MCF 10A (cell line): ENCODE data around the gene TMEM51. TPM values are rescaled to one million over a fixed set of nuclear protein-coding genes. Genes with fewer than 3 reads are reported as not detected.

ENCODE experiments used
- BruUV-seq: library from RNA; stranded (reverse); fragments of 400-500 nt; replicated peaks from 2 replicates; lab custom pipeline; 2021; lab: Mats Ljungman, UMichigan
- CTCF ChIA-PET: fragments of 300-600 bp; sonication (Branson Sonifier 250); formaldehyde crosslinking; extraction: SDS; loops from one replicate; lab custom pipeline; 2021; ENCODE audit warnings: antibody characterized with exemption, inconsistent platforms; lab: Yijun Ruan, JAX
- POLR2A ChIA-PET: fragments of 300-600, 350-650 bp; sonication (Branson Sonifier 250); formaldehyde crosslinking; extraction: SDS; loops from one replicate; lab custom pipeline; 2020; ENCODE audit warnings: antibody characterized with exemption, inconsistent platforms; lab: Yijun Ruan, JAX
- DNase-seq: peaks from one replicate; pipeline ENCODE4 v3.0.0-alpha.2; 2018; ENCODE audit not compliant: unreplicated experiment
- H3K27ac Mint-ChIP-seq: one replicate; pipeline ENCODE4 v1.8.0; 2022; ENCODE audit warnings: mild to moderate bottlenecking, low read depth, mixed read lengths; ENCODE audit not compliant: unreplicated experiment
- H3K27me3 Mint-ChIP-seq: one replicate; pipeline ENCODE4 v1.8.0; 2022; ENCODE audit warnings: mixed read lengths; ENCODE audit not compliant: insufficient read depth, unreplicated experiment
- H3K36me3 Mint-ChIP-seq: one replicate; pipeline ENCODE4 v1.8.0; 2022; ENCODE audit warnings: mild to moderate bottlenecking, moderate library complexity, mixed read lengths; ENCODE audit not compliant: insufficient read depth, unreplicated experiment
- H3K4me1 Mint-ChIP-seq: one replicate; pipeline ENCODE4 v1.8.0; 2022; ENCODE audit warnings: mixed read lengths; ENCODE audit not compliant: insufficient read depth, unreplicated experiment
- H3K4me3 Mint-ChIP-seq: one replicate; pipeline ENCODE4 v1.8.0; 2022; ENCODE audit warnings: mild to moderate bottlenecking, moderate library complexity, mixed read lengths; ENCODE audit not compliant: unreplicated experiment
- H3K9me3 Mint-ChIP-seq: one replicate; pipeline ENCODE4 v1.8.0; 2022; ENCODE audit warnings: mixed read lengths; ENCODE audit not compliant: unreplicated experiment
- intact Hi-C: fragments of 100-400 bp; cut with micrococcal nuclease; formaldehyde crosslinking; loops from 2 replicates; pipeline ENCODE4 v1.14.1; 2022
- total RNA-seq: library from RNA; stranded (reverse); gene quantifications from 2 replicates; pipeline ENCODE4 v1.2.3, GENCODE V29; 2022
- TF ChIP-seq, protein P1 (sequence below): fragments of 200-600 bp; IDR thresholded peaks from one replicate; pipeline ENCODE4 v1.8.0; 2022; ENCODE audit warnings: antibody characterized with exemption, mild to moderate bottlenecking; ENCODE audit not compliant: unreplicated experiment

The TMEM51 gene
- total RNA-seq, 1 experiment from 2014 or later: 6.4 TPM

DNA sequence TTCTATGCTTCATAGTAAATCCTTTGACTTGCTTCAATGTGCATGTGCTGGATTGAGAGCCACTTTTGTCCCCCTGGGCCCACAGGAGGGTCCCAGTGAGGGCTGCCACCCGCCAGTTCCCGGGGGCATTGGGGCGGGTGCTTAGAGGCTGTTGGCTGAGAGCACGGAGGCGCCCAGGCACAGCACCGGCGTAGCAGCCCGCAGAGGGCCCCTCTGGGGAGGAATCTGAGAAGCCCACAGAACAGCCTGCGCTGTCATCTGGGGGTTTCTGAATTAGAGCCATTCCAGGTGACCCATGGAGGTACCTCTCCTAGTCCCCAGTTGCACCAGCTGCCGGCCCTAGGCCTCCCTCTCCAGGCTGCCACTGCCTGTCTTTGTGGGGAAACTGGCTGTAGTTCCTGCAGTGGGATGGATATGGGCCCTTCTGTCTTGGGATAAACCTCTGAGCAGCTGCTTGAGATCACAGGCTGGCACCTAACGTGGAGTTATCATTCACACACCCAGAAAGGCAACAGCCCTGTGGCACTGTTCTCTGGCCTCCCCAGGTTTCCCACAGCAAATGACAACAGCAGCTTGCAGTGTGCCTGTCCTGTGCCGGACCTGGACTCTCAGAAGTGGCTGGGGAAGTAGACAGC lies 39.5 kb downstream of the TMEM51 start:
- H3K27ac Mint-ChIP-seq: no peak overlapping the region
- H3K9me3 Mint-ChIP-seq: no peaks in the 10 kb centered on the region
- DNase-seq: no peak
- TF ChIP-seq, protein P1, sequence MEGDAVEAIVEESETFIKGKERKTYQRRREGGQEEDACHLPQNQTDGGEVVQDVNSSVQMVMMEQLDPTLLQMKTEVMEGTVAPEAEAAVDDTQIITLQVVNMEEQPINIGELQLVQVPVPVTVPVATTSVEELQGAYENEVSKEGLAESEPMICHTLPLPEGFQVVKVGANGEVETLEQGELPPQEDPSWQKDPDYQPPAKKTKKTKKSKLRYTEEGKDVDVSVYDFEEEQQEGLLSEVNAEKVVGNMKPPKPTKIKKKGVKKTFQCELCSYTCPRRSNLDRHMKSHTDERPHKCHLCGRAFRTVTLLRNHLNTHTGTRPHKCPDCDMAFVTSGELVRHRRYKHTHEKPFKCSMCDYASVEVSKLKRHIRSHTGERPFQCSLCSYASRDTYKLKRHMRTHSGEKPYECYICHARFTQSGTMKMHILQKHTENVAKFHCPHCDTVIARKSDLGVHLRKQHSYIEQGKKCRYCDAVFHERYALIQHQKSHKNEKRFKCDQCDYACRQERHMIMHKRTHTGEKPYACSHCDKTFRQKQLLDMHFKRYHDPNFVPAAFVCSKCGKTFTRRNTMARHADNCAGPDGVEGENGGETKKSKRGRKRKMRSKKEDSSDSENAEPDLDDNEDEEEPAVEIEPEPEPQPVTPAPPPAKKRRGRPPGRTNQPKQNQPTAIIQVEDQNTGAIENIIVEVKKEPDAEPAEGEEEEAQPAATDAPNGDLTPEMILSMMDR: no peak
- no peaks in the 10 kb centered on the region for H3K36me3 Mint-ChIP-seq
- H3K4me1 Mint-ChIP-seq: no peaks in the 10 kb centered on the region
- no TSS peak for BruUV-seq
- intact Hi-C loops: no loop called here
- ChIA-PET POLR2A (no interaction called here), CTCF (interaction anchor here (0.5 to 0.7 kb wide), 2 partner anchors 48 to 92 kb away, joined by 3 to 5 read pairs; no protein-coding TSS in a partner anchor)
- H3K27me3 Mint-ChIP-seq: no peaks in the 10 kb centered on the region
- H3K4me3 Mint-ChIP-seq: no peak overlapping the region

DNA sequence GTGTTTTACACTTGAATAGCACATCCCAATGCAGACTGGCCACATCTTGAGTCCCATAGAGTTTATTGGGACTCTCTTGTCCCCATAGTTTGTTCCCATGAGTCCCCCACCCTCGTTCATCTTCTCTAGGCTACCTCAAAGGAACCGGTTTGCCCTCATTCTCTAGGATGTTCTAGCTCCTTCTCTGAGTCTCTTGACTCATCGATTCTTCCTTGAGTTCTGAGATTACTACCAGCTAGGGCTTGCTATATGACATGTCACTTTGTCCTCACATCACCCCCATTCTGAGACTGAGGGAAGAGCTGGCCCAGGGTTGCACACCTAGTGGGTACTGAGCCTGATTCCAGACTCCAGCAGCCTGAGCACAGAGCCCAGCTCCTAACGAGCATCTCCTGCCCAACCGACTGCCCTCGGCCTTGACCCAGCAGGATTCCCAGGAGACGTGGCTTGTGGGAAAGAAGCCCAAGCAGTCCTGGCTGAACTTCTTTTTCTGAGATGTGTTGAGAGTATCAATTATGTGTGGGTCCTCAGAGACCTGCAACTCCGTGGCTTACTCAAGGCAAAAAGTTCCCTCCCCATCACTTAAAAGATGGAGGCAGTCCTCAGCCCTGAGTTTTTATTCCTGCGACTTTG lies 42.0 kb downstream of the TMEM51 start:
- TF ChIP-seq, protein P1: no peak
- Mint-ChIP-seq H3K36me3 (no peaks in the 10 kb centered on the region), H3K27ac (no peak overlapping the region), H3K27me3 (no peaks in the 10 kb centered on the region), H3K4me1 (peaks cover 3% of the 10 kb centered on the region), H3K9me3 (no peaks in the 10 kb centered on the region), H3K4me3 (no peak overlapping the region)
- intact Hi-C loops: no loop called here
- BruUV-seq: no TSS peak
- ChIA-PET CTCF (interaction anchor here (0.6 to 2.3 kb wide), 3 partner anchors 10 to 76 kb away, joined by 3 to 5 read pairs (median 3); no protein-coding TSS in a partner anchor), POLR2A (interaction anchor here (0.6 to 0.8 kb wide), 3 partner anchors 13 to 16 kb away, joined by 3 read pairs; no protein-coding TSS in a partner anchor)
- DNase-seq: no peak

DNA sequence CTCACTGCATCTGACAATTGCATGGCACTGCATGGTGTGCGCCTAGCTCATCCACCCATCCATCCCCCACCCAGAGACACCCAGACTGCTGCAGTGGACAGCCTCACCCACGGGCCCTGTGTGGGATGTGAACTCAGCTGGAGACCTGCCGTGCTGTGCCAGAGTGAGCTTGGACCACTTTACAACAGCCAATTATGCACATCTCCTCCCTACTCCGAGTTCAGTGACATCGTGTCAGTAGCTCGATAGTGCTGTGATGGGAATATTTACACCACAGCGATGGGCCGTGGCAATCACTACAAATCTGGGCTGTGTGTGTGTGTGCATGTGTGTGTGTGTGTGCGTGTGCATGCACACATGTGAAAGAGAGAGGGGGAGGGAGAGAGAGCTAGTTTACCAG lies 42.5 kb downstream of the TMEM51 start:
- intact Hi-C loops: no loop called here
- no peak overlapping the region for H3K4me3 Mint-ChIP-seq
- no TSS peak for BruUV-seq
- H3K27ac Mint-ChIP-seq: no peak overlapping the region
- TF ChIP-seq, protein P1: no peak
- no peaks in the 10 kb centered on the region for H3K36me3 Mint-ChIP-seq
- H3K4me1 Mint-ChIP-seq: peaks cover 8% of the 10 kb centered on the region
- no peaks in the 10 kb centered on the region for H3K9me3 Mint-ChIP-seq
- no peak for DNase-seq
- CTCF ChIA-PET: interaction anchor here (0.6 to 2.3 kb wide), 3 partner anchors 10 to 76 kb away, joined by 3 to 5 read pairs (median 3); no protein-coding TSS in a partner anchor
- H3K27me3 Mint-ChIP-seq: no peaks in the 10 kb centered on the region
- POLR2A ChIA-PET: interaction anchor here (0.8 to 0.9 kb wide), 2 partner anchors 16 to 44 kb away, joined by 3 to 5 read pairs; no protein-coding TSS in a partner anchor
